ENCODE measurements around the gene SLC35E2B.
"Not testable (repeated sequence)": the region's sequence is repeated elsewhere in the genome, so short reads cannot be mapped to it uniquely, and the experiment has no call there.

The SLC35E2B gene

DNA sequence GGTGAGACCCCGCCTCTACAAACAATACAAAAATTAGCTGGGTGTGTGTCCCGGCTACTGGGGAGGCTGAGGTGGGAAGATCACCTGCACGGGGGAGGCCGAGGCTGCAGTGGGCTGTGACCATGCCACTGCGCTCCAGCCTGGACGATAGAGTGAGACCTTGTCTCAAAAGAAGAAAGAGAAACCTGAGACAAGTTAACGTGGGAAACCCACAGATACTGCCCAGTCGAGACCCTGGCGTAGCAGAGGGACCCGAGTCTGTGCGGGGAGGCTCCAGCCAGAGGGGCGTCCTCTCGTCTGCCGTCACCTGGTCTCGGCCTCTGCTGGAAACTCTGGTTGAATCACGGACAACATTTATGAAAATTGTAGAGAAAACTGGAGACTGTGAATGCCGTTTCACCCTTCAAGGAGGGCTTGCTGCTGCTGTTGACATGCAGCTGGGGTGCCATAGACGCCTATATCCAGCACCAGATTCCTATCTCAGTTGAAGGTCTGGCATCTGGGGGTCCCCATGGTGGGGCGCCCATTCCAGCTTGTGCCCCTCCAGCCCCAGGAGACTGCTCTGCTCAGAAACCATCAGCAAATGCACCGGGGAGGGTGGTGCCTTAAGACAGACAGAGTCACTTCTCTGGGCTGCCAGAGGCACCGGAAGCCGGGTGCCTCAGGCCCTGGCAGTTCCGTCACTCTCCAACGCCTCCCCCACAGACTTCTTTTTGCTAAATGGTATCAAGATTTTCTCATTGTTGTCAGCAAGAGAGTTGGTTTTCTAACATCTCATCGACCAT, 20.2 kb downstream of the SLC35E2B start:
- FAIRE-seq = no peak

DNA sequence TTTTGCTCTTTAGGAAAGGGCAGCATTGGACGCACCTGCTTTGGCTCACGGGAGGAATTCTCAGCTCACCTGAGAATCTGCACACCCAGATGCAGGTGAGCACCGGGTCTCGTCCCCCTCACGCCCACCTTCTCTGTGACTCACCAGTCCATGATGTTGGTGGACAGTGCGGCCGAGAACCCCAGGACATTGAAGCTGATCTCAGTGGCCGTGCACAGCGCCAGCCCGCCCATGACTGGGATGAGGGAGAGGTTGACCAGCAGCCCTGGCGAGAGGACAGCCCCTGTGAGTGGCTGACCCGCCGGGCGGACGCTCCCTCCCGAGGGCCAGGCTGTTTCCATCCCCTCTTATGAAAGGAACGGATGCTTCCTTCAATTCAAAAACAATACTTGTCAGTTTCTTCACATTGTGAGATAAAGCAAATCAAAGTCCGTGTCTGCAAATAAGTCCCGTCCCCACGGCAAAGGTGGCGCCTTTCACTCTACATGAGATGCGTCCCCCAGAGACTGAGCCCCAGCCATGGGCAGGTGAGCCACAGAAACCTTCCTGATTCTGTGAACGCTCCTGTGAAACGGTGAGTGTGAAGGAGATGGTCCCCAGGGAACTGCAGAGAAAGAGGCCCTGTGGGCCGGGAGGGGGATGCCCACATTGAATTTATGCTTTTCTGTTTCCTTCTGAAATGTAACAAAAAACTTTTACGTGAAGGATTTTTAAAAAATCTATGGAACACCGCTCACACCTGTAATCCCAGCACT, 21.1 kb downstream of the SLC35E2B start:
- FAIRE-seq = no peak

DNA sequence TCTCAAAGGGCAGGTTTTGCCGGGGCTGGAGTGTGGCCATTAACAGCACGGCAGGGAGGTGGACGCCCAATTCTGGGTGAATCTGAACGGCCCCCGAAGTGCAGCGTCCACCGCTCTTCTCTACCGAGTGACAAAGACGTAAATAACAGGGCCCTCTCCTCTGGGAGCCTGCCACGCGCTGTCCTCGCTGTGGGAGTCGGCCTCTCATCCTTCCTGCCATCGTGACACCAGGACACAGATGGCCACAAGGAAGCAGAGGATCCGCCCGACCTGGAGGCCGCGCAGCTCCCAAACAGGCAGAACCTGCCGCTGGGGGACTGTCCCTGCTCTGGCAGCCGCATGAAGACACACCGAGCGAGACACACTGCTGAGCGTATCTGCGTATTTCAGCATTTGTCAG, 21.7 kb downstream of the SLC35E2B start:
- FAIRE-seq = no peak

DNA sequence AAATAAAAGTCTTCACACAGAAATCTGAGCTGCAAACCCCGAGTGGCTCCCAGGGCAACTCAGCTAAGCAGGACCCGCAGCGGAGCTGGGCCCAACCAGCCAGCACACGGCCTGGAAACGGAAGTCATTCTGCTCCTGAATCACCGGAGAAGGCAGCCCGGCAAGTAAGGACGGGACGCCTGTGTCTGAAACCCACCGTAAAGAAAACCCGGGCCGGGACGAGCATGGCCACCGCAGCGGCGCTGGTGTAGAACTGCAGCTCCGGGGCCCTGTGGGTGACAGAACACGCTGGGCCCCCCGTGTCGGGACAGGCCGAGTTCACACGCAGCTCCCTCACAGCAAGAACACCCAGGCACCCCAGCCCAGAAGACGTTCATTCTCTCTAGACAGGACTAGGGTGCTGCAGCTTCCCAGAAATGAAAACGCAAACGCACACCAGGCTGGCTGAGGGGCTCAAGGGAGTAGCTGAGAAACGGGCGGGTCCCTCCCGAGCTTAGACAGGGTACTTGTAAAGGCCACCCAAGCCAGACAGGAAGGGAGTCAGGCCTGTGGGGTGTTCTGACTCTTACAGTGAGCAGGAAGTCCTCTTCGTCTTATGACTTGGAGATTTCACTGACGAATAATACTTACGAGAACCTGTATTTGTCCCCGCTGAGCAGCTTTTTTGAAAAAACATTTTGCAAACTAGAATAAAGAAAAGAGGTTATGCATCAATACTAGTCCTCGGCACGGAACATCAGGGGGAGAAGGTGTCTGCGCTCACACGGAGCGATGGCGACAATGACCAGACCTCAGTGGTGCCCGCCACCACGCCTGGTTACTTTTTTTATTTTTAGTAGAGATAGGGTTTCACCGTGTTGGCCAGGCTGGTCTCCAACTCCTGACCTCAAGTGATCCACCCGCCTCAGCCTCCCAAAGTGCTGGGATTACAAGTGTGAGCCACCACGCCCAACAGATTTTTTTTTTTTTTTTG, 22.8 kb downstream of the SLC35E2B start:
- no peak for FAIRE-seq

DNA sequence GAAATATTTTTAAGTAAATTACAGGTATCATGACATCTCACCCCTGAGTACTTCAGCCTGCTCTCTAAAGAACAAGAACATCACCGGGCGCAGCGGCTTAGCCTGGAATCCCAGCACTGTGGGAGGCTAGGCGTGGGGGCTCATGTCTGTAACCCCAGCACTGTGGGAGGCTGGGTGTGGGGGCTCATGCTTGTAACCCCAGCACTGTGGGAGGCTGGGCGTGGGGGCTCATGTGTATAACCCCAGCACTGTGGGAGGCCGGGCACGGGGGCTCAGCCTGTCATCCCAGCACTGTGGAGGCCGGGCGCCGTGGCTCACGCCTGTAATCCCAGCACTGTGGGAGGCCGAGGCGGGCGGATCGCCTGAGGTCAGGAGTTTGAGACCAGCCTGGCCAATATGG, 26.1 kb downstream of the SLC35E2B start:
- no peak for FAIRE-seq

DNA sequence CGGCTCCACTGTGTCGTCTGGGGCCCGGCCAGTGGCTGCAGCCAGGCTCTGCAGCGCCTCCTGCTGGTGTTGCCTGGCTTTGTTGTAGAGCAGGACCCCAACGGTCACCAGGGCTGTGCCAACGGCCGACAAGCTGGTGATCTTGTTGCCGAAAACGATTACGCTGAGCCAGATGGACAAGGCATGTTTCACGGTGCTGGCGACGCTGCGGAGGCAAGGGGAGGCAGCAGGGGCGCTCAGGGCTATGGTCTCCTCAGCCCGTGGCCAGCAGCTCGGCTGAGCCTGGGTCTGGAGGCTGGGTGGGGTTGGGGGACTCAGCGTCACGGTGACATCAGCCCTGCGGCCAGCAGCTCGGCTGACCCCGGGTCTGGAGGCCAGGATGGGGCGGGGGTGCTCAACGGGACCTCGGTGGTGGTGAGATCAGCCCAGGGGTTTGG, 26.8 kb downstream of the SLC35E2B start:
- FAIRE-seq = no peak

DNA sequence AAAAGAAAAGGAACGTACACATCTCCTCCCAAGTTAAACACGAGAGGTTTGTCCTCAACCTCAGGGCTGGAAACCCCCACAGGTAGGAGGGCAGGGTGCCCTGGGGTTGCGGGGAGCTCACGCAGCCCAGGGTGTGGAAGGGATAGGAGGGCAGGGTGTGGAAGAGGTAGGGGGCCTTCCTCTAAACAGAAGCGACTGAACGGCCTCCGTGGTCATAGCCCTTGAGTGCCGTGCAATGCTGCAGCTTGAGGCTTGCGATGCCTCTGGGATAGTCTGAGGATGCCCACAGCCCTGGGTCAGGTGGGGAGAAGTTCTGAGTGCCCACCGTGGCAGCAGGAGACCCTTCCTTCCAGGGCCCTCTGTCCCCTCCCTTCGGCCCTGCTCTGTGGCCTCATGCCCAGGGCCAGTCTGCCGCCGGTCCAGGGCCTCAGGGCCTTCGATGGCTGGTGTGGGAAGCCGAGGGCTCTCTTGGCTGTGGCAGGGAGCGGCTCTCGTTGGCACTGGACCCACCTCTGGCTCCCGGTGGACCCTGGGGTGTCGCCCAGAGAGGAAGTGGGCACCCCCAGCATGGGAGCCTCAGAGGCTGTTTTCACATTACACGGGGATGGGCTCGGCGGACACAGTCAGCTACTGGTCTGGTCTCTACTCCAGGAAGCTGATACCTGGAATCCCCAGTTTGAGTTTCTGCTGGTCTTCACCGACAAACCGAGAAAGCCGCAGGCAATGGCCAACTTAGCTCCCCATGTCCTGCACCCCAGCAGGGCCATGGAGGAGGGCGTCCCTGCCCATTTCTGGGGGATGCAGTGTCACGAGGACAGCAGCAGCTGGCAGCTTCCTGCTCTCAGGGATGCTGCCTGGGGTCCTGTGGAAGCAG, 27.4 kb downstream of the SLC35E2B start:
- no peak for FAIRE-seq

DNA sequence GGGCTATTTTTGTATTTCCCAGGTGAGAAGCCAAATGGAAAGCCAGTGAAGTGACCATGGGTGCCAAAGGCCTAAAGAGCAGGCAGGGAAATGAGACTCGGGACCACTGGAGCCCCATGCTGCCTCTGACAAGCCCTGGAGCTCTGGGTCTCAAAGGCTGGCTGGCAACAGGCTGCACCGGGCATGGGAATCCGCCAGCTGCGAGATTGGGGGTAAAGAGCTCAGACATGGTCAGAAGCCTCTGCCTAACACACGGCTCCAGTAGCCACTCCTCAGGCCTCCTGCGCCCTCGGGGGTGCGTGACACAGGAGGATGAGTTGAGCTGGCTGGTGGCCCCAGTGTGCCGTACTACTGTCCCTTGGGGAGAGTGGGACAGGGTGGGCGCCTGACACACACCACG, 28.3 kb downstream of the SLC35E2B start:
- not testable (repeated sequence) for FAIRE-seq

DNA sequence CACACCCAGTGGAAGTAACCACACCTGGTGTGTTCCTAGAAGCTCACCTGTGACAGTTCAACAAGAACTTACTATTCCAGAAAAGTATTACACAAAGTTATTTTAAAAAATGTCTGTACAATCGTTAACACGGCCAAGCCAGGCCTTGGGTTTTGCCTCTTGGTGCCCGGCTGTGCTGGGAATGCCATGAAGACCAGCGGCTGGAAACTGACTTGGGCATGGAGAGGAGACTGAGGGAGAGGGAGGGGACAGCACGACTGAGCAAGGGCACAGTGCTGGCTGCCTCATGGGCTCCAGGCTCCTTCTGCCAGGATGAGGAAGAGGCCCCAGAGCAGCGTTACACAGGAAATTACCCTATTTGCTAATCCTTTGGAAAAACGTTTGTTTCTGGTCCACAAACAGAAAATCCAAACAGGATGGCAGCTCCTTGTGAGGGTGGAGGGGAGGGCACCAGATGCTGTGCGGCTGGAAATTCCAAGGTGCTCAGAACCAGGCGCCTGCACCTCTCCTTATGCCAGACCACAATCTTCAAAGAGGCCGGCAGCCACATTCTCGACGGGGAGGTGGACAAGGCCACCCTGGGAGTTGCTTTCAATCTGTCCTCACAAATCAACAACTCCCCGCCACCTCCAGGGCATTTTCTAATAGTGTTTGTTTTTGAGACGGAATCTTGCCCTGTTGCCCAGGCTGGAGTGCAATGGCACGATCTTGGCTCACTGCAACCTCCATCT, 29.6 kb downstream of the SLC35E2B start:
- FAIRE-seq = not testable (repeated sequence)

DNA sequence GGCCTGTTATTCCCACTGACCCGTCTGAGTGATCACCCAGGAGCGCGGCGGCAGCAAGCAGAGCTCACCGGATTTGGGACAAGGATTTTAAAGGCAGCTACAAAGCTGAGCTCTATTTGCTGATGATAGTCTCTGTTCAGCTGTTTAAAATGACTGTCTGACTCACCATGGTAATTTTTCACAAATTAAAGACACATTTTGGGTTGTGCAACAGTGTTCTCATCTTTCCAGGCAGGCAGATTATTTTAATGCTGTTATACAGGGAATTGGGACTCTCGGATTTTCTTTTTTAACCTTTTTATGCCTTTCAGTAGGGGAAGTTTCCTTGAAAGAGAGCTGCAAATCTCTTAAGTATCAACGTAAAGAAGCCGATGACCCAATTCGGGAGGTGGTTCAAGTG, 30.2 kb downstream of the SLC35E2B start:
- FAIRE-seq = not testable (repeated sequence)

DNA sequence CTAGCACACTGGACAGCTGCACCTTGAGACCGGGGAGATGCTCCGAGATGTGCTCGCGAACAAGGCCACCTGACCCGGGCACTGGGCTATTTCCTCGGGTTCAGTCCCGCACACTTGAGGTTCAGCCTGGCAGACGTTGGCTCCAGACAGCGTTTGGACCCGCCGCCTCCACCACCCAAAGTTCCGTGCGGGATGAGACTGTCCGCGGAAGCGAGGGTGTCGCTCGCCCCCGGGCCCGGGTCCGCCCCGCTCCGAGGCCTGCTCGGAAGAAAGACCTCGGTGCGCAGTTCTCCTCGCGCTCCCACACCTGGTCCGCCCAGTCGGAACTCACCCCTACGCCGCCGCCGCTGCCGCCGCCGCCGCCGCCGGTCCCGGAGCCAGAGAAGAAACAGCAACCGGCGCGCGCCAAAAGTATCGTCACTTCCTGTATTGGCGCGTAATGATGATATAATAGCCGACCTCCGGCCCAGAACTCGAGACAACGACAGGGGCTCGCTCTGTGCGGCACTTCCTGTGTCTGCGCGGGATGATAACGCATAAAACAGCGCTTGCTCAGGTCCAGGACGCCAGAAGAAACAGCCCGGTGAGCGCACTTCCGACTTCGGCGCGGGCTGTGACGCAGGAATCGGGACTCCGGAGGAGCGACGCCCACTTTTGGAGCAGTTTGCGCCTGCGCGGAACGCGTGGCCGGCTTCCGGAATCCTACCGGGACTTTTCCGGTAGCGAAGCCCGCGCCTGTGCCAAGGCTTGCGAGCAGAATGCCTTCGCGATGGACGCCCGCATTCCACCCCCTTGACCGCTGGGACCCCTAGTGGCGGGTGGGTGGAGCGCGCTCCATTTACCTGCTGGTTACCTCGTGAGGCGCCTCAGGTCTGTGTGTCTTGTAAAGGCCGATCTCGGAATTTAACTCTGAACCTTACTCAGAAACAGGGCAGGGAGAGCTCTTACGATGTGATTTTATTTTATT, 33.7 kb downstream of the SLC35E2B start, which contains the start of gene CDK11B:
Gene CDK11B, minus strand, starts transcription at position 422 of the 967 bp plus-strand sequence. CDS start 1,519 bp downstream, outside the sequence.
- FAIRE-seq = peak; percentile 92

DNA sequence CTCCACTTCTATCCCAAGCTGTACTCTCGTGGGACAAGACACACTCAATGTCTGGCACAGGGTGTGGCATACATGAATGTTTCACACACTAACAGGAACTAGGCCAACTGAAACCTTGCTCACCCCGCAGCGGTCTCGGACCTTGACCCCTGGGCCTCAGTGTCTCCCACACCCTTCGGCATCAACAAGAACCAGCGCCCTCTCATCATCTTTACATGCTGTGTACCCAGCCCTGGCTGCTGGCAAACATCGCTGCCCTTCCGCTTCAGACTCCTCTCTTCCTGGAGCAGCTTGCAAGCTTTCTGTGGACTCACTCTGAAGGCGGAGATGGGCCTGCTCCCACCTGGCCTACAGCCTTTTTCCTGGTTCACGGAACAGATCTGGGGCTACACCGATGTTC, 44.3 kb downstream of the SLC35E2B start:
- FAIRE-seq = not testable (repeated sequence)

DNA sequence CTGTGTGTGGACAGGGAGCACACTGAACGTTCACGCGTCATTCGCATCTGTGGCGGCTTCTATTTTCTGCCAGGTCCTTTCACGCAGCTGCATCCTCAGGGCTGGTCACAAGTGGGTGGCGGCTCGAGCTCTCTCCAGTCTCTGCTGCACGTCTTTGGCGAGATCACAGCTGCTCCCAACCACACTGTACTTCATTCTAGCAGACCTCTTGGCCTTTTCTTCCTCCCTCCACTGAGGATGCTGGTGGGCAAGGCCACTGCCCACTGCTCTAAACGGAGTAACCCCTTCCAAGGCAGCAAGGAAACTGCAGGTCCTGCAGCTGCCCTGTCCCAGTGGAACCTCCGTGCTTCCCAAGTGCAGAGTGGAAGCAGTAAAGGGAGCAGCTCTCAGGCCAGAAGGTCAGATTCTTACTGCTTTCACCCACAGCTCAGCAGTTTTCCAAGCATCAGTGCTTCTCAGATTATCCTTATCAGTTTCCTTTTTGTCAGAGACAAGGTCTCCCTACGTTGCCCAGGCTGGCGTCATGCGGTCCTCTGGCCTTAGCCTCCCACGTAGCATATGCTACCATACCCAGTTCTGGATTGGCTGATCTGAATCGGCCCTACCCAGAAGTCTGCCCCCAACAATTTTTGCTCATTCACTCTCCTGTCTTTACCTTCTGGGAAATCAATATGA, 44.9 kb downstream of the SLC35E2B start:
- not testable (repeated sequence) for FAIRE-seq

DNA sequence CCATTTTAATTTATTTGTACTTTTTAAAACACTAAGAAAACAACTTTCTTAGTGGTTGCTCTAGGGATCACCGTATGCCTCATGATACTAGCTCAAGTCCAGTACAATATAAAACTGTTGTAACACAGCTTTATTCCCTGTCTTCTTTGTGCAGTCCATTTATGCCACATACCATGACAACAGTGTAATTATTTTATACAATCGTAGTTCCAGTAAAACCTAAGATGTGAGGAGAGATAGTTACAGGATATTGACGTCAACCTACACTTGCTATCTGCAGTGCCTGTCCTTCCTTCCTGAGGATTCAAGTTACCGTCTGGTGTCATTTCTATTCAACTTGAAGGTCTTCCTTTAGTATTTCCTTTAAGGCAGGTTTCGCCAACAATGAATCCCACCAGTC, 46.3 kb downstream of the SLC35E2B start:
- not testable (repeated sequence) for FAIRE-seq

DNA sequence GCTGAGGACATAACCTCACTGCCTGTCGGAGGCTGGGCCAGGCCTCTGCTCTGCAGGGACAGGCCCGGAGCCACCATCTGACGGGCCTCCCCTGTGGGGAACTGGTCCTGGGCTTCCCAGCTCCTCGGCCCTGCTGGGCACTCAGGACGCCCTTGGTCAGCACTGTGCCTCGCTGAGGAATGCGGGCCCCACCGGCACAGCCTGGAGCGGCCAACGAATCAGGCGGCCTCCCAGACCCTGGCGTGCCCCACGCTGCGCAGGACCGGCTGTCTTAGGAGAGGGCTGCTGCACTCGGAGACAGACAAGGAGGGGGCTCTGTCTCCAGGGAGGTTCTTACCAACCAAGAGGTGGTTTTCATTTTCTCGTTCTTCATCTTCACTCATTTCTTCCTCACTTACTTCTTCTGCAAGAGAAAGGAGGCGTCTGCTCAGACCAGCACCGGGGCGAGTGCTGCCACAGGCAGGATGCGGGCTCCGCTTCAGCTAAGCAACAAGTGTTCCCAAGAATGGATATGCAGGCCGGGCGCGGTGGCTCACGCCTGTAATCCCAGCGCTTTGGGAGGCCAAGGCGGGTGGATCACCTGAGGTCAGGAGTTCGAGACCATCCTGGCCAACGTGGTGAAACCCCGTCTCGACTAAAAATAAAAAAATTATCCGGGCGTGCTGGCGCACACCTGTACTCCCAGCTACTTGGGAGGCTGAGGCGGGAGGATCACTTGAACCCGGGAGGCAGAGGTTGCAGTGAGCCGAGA, 51.7 kb downstream of the SLC35E2B start:
- not testable (repeated sequence) for FAIRE-seq

DNA sequence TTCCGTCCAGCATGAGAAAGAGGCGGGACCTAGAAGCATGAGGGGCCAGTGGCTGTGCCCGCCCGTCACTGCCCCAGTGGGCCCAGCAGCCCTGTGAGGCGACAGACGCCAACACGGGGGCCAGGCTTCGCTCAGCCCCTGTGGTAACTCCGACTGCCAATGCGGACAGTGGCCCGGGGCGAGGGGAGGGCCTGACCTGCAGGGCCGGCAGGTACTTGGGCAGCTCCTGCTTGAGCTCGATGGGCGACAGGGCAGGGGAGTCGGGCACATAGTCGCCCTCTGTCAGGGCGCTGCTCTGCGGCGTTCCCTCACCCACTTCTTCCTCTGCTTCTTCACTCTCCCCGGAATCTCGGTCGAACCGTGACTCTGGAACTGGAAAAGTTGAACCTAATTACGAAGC, 52.5 kb downstream of the SLC35E2B start:
- not testable (repeated sequence) for FAIRE-seq

DNA sequence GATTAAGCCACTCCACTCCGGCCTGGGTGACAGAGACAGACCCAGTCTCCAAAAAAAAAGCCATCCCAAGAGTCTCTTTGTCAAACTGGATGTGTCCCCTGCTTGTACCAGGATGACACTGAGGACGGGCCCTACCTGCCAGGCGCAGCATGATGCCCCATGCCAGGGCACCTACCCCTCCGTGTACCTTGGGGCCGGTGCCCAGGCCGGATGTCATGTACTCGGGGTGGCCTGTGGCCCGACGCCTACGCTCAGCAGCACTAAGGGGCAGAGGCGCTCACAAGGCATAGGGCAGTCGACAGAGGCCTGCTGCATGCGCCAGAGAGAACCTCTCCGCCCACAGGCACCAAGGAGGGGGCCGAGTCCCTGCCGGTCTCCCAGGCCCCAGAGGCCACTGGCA, 53.2 kb downstream of the SLC35E2B start:
- not testable (repeated sequence) for FAIRE-seq

DNA sequence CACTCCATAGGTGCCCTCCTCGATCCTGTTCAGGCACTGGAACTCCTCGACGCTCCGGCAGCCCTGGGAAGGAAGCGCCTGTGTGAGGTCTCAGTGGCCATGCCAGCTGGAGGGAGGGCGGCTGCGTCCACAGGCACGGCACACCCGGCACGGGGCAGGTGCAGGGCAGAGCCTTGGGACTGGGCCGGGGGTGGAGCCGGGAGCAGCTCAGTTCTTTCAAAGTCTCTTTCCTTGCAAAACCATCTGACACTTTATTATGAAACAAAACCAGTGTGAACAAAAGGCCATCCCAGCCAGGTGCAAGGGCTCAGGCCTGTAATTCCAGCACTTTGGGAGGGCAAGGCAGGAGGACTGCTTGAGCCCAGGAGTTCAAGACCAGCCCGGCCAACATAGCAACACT, 54.1 kb downstream of the SLC35E2B start:
- FAIRE-seq = not testable (repeated sequence)
